ENCODE data around the gene UCK2.

GRCh38 chr1:165816826-165817497 lies 10.5 kb upstream of the UCK2 start:
- TF ChIP-seq CTCF (IDR thresholded peaks at IDR 0.05) (no peak), POLR2AphosphoS5 (IDR thresholded peaks at IDR 0.05; ENCODE audit: low read depth, low read length) (no peak)
